GM18868 (cell line): ENCODE measurements around the gene ARHGAP44.
A peak's percentile ranks its signal among the peaks of the same experiment; 100 is the strongest.

ENCODE experiments used
- ATAC-seq: cut with Tn5 transposase; IDR thresholded peaks from one replicate; pipeline ENCODE4 v1.9.1; 2021; ENCODE audit warnings: mild to moderate bottlenecking, moderate library complexity; ENCODE audit not compliant: unreplicated experiment

The ARHGAP44 gene

DNA sequence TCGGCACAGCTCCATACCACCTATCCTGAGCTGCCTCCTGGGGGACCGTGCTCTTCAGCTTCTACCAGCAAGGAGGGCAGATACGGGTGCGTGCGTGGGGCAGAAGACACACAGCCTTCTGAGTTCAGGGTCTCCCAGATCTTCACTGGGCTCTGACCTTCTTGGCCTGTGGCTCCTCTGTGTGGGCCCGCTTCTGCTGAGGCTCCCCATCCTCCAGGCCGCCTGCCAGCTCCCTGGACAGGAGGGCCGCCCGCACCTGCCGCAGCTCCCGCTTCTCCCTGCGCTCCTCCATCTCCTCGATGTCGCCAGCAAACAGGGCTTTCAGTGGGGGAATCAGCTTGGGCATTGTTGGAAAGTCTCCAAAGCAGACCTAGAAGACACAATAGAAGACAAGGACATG, 203.4 kb downstream of the ARHGAP44 start:
- no peak for ATAC-seq

DNA sequence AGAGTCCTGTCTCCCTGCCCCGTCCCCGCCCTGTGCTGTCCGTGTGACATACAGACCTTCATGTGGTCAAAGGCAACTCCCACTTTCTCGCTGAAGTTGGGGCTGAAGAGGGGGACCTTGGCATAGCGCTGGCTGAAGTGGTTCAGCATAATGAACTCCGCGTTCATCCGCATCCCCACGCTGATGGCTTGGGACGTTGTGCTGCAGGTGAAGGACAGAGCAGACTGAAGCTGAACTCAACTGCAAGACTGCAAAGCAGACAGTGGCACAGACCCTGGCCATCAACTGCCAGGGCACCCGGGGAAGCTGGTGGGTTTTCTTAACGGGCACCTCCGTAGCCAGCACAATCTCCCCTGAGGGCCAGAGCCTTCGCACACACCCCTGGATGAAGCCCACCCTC, 204.3 kb downstream of the ARHGAP44 start:
- ATAC-seq, result no peak

GRCh38 chr17:12994341-12995074, 205.2 kb downstream of the ARHGAP44 start:
- no peak for ATAC-seq

DNA sequence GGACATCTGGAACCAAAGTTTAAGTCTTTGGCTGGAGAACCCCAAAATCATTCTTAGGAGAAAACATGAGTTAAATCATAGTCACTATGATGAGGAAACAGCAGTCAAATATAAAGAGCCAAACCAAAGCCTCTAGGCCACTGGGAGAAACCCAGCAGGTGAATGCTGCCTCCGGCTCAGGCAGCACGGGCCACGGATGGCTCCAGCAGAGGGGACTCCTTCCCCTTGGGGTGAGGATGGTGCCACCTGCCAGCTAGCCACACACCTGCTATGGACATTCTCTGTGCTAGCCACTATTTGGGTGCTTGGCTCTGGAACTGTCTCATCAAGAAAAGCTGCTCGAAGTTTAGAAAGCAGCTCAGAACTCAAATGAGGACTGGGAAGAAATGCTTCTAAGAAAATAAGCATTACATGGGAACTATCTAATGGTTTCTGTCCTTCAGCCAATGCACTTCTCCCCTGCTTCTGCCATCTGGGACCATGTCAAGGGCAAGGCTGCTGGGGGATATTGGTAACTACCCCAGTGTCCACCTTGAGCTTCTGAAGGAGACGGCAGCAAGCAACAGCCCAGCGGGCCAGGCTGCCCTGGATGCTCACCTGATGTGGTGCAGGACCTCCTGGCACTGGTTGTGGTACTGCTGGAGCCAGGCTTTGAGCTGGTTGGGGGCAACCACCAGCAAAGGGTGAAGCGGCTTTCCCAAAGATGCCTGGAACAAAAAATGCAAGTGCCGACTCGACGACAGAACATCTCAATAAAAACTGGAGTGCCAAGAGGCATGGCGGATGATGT, 206.0 kb downstream of the ARHGAP44 start:
- ATAC-seq, result no peak

DNA sequence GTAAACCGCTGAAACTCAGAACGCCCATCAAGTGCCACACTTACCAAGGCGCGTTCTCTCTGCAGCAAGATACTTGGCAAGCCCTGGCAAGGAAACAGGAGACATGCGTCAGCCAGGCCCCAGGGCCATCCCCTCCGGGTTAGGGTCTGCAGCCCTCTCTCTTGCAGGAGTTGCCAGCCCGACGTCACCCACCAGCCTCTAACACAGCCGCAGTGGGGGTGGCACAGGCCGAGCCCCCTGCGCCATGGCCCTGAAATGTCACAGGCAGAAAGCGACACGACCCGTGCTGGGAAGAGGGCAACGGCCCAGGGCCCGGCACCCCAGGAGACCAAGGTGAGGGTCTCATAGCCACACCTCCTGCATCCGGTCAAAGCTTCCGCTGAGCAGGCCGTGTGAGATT, 206.6 kb downstream of the ARHGAP44 start:
- ATAC-seq, result no peak

DNA sequence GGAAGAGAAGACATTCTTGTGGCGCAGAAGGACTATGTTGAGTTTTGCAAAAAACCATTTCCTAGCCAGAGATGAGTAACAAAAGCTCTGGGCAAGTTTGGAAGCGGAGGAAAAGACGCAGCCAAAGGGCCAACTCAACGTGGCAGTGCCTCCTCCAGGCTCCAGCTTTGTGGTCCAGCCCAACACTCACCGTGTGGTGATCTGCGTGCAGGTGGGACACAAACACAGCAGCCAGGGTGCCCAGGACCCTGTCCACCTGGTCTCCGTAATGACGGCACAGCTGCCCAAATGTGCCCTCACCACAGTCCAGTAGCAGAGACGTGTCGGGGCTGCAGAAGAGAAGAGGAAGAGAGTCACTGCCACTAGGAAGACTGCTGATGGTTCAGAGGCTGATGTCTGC, 207.1 kb downstream of the ARHGAP44 start:
- ATAC-seq, result no peak

DNA sequence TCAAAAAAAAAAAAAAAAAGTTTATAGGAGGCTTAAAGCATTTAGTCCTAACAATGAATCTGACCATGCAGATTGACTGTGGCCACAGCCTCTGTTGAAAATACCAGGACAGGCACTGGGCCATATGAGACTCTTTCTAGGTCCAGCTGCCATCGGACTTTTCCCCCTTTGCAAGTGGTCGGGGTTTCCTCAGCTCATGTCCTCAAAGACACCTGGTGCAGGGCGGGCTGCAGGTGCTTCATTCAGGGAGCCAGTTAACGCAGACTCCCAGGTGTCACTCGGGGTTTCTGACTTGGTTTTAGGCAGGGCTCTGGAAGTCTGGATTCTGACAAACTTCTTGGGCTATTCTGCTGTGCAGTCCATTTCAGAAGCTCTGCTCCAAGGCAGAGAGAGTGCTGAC, 207.6 kb downstream of the ARHGAP44 start:
- ATAC-seq, result no peak

- ATAC-seq, result no peak
Observed at GRCh38 chr17:12998461-12998860, 209.2 kb downstream of the ARHGAP44 start.

- no peak for ATAC-seq
Observed at GRCh38 chr17:12998874-12999273, 209.6 kb downstream of the ARHGAP44 start.

DNA sequence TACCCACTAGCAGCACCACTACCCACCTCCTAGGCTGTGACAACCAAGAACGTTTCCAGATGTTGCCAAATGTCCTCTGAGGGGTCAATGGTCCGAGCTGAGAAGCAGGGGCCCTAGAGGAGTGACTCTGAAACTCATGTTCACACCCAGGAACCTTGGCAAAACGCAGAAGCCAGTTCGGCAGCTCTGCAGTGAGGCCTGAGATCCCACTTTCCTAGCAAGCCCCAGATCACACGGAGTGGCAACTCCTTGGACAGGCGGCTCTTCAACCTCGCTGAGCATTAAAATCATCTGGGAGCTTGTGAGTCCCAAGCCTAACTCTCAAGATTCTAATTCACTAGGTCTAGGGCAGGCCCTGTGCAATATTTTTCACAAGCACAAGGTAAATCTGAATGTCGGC, 211.3 kb downstream of the ARHGAP44 start:
- no peak for ATAC-seq

DNA sequence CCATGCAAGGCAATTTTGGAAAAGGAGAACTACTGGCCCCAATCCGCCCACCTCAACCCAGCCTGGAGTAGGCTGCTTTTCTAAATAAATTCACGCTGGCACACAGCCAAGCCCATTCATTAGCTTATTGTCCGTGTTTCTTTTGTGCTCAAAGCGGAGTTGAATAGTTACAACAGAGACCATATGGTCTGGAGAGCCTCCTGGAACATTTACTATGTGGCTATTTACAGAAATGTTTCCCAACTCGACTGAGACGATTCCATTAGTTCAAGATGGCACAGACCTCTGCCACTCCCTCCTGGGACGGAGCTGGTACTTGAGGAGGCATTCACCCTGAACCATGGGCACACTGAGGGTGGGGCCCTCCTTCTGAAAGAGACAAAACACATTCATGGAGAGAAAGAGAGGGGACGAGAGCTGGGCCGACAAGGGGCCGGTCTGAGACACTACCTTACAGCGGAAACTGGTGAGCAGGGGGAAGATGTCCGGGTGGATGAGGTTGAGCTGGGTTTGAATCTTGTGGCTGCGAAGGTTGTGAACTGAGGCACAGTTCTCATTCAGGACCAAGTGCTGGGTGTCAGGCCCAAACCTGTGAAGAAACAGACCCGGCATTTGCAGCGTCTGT, 212.8 kb downstream of the ARHGAP44 start:
- ATAC-seq, result no peak

GRCh38 chr17:13002761-13003453, 213.6 kb downstream of the ARHGAP44 start:
- ATAC-seq, result peak; percentile 54

DNA sequence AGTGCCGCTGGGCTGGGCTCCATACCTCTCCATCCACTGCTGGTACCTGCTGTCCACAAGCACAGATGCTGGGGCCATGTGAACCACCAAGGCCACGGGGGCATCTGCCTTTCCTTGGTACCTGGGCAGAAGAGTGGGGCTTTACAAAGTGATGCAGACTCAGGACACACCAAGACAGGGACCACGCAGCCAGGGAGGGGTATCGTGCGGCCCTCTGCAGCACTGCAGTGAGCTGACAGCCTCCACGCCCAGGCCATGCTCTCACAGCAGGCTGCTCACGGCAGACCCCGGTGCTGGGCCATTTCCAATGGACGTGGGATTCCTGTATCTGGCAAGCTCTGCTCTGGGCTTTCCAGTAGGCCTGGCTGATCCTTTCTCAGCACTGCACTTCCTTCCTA, 214.2 kb downstream of the ARHGAP44 start:
- peak; percentile 34 for ATAC-seq

DNA sequence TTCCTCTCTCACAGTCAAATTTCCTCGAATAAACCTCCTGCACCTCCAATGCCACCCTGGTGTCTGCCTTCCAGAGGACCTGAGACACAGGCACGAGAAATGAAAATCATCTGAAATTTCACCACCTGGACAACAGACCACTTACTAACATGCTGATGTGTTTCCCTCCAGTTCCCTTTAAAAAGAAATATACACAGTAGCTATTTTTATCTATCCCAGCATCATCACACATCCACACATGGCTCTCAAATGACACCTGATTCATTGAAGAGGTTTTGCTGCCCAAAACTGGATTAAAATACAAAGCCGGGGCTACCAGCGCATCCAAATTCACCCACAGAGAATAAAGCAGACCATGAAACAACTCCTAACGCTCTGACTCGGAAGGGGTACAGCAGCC, 214.6 kb downstream of the ARHGAP44 start:
- ATAC-seq, result no peak

- no peak for ATAC-seq
Observed at GRCh38 chr17:13004336-13004735, 215.0 kb downstream of the ARHGAP44 start.

- ATAC-seq, result no peak
Observed at GRCh38 chr17:13005530-13005929, 216.2 kb downstream of the ARHGAP44 start.

DNA sequence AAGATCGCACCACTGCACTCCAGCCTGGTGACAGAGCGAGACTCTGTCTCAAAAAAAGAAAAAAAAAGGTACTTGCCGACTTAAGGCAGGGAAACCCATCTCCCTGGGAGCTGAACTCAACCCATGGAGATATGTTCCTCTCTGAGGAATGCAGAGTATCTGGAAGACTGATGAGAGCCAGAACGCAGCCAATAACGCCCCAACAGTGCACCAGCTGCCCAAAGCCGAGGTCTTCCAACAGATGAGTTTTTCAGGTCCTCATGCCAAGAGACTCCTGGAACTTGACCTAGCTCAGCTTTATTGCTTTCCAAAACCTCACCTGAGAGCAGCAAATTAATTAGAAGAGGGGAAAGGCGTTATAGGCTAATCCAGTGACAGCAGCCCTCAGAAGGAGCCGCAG, 219.2 kb downstream of the ARHGAP44 start:
- ATAC-seq, result no peak

- no peak for ATAC-seq
Observed at GRCh38 chr17:13010959-13011358, 221.7 kb downstream of the ARHGAP44 start.

DNA sequence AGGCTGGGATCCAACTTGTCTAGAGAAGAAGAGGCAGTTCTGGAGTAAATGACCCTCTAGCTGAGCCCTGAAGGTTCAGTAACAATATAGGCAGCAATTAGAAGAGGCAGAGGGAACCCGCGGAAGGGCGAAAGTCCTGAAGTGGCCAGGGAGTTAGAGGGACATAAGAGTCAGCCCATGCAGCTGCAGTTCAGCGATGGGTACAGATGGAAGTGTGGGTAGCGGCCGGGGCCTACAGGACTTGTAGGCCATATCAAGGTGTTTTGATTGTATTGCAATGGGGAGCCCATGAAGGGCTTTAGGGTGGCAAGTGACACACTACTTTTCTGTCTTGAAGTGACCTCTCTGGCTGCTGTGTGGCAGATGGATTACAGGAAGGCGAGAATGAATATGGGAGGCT, 225.5 kb downstream of the ARHGAP44 start:
- ATAC-seq, result no peak

GRCh38 chr17:13016881-13017654, 227.8 kb downstream of the ARHGAP44 start:
- ATAC-seq, result peak; percentile 2
